Psoas muscle (tissue), 8 donors: Measurements from ENCODE around the gene MAPK8. TPM values are rescaled to one million over a fixed set of nuclear protein-coding genes. Genes with fewer than 3 reads are reported as not detected.

Experiments used
- ATAC-seq, 4 donors: fragments of 200-7000 bp; cut with Tn5 transposase; one replicate each; pipeline ENCODE4 v1.9.1; 2020; ENCODE audit warnings: moderate library complexity in 3 of 4, mild to moderate bottlenecking in 2 of 4
- DNase-seq, 2 donors: peaks; one replicate each; pipeline ENCODE4 v3.0.0-alpha.2; 2020
- H3K27ac ChIP-seq: fragments of 200-600 bp; one replicate; pipeline ENCODE4 v1.8.0; 2022
- H3K27me3 ChIP-seq, 3 donors: fragments of 200-600 bp in 1 of 3; one replicate each; pipeline versions ENCODE4 v1.6.1 to v1.8.0; 2013 to 2022; ENCODE audit warnings: low read length in 2 of 3, mild to moderate bottlenecking in 2 of 3, moderate library complexity in 1 of 3; ENCODE audit not compliant: insufficient read depth in 3 of 3
- H3K36me3 ChIP-seq, 2 donors: fragments of 200-600 bp in 1 of 2; one replicate each; pipeline versions ENCODE4 v1.6.1 to v1.8.0; 2013 to 2022; ENCODE audit warnings: low read depth in 1 of 2, mild to moderate bottlenecking in 1 of 2, moderate library complexity in 1 of 2; ENCODE audit not compliant: insufficient read depth in 1 of 2
- H3K4me1 ChIP-seq: fragments of 200-600 bp; one replicate; pipeline ENCODE4 v1.8.0; 2022
- H3K4me3 ChIP-seq: fragments of 200-600 bp; one replicate; pipeline ENCODE4 v1.8.0; 2022; ENCODE audit warnings: mild to moderate bottlenecking
- H3K9me3 ChIP-seq: fragments of 200-600 bp; one replicate; pipeline ENCODE4 v1.8.0; 2022
- WGBS, 3 donors: extraction: QIAGEN DNeasy Blood & Tissue Kit; methylation state at CpG; one replicate each; pipeline versions ENCODE4 v1.1.6 to v1.1.7; 2013; 5-methylcytosine and 5-hydroxymethylcytosine counted together
- intact Hi-C, 2 donors: fragments of 100-400 bp; cut with DNase I; formaldehyde crosslinking; loops; one replicate each; pipeline versions ENCODE4 v1.11.0 to v1.14.2; 2022
- polyA plus RNA-seq, 3 donors: library from polyadenylated mRNA; stranded (reverse); fragments of 200-250 nt; gene quantifications; one replicate each; pipeline ENCODE4 v1.2.3, GENCODE V29; 2013
- total RNA-seq, 4 donors: library from RNA; stranded (reverse); fragmentation: NEBNext Ultra II Directional in 2 of 4; extraction: Animal tissue kit (Norgen Biotek cat#: 25700) in 2 of 4; gene quantifications; one replicate each; pipeline versions ENCODE4 v1.2.1 to v1.2.4, GENCODE V29; 2021 to 2023
- TF ChIP-seq, protein P1 (sequence below): fragments of 200-600 bp; IDR thresholded peaks from one replicate; pipeline ENCODE4 v1.8.0; 2022; ENCODE audit warnings: antibody characterized with exemption
- donor health status: healthy with polysubstance abuse.
- donor health status: DM: no; HTN: no; CAD: no; lungs with moderate emphysema.
- donor health status: Bipolar disorder and iron deficiency.
- donor health status: healthy.
- donor health status: DM: yes; HTN: yes; CAD: no.
- donor health status: DM: no; HTN: no; CAD: no.
- donor health status: DM: no; HTN: no; CAD: no.
- donor health status: DM: yes; HTN: yes; CAD: no.

Gene MAPK8
- total and polyA plus RNA-seq, 7 donors = 10.8 to 32.3 (median 24.3) TPM

DNA sequence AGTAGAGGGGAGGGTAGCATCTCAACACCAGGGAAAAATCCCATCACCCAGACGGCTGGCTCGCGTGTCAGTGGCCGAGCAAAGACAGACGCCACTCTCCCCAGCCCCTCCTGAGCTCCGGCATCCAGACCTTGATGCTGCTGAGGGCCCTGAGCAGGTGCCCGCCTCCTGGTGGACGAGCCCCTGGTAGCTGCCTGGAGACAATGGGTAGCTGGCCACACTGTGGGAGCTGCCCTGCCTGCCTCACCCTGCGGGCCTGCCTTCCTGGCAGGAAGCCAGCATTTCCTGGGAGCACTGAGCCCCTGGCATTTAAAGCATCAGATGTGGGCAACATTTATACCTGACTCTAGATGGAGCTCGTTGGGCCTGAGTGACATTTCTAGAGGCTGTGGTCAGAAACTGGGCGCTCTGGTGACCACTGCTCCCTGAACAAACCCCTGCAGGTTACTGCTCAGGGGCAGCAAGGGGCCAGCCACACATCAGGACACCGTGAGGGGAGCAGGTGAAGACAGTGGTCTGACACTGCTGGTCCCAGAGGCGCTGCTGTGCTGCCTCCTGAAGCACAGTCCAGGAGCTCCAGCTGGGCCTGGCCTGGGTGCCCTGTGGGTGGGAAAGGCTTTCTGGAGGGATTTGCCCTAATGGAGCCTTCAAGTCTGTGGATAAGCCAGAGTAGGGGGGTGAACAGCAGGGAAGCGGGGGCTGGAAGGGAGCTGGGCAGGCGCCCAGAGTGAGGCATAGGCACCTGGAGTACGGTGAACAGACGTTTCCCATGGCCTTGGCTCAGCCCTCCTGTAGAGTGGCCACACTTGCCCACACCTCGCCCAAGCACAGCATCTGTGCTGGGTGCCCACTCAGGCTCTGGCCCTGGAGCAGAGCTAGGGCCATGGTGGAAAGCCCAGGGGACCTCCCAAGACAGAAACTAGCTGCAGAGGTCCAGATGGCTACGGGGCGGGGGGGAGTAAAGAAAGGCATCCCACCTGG, 138.7 kb downstream of the MAPK8 start:
- Histone ChIP-seq H3K27ac (no peak overlapping the region), H3K9me3 (no peaks in the 10 kb centered on the region), H3K27me3 (no peaks in the 10 kb centered on the region), H3K36me3 (no peaks in the 10 kb centered on the region), H3K4me3 (no peak overlapping the region), H3K4me1 (no peaks in the 10 kb centered on the region)
- ATAC-seq = no peak
- whole genome bisulfite sequencing, 3 donors = 68 to 72% (median 70%) methylated on average over 20 of the region's 20 CpGs
- intact Hi-C loops = no loop called here
- TF ChIP-seq, protein P1, sequence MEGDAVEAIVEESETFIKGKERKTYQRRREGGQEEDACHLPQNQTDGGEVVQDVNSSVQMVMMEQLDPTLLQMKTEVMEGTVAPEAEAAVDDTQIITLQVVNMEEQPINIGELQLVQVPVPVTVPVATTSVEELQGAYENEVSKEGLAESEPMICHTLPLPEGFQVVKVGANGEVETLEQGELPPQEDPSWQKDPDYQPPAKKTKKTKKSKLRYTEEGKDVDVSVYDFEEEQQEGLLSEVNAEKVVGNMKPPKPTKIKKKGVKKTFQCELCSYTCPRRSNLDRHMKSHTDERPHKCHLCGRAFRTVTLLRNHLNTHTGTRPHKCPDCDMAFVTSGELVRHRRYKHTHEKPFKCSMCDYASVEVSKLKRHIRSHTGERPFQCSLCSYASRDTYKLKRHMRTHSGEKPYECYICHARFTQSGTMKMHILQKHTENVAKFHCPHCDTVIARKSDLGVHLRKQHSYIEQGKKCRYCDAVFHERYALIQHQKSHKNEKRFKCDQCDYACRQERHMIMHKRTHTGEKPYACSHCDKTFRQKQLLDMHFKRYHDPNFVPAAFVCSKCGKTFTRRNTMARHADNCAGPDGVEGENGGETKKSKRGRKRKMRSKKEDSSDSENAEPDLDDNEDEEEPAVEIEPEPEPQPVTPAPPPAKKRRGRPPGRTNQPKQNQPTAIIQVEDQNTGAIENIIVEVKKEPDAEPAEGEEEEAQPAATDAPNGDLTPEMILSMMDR = no peak
- DNase-seq = no peak

DNA sequence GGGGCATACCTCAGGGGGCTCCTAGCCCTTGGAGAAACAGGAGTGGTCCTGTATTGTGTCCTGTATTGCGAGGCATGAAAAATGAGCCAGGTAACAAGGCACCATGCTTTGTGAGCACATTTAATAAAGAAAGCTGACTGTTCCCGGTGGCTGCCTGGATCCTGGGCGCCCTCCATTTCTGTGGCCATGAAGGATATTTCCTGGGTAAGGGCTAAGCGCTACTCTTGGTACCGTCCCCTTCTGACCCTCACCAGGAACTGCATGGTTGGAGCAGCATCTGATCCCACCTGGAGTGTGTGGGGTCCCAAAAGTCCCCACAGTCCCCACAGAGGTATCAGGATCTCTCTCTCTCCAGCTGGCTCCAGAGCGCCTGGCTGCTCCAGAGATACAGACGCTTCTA, 139.5 kb downstream of the MAPK8 start:
- ATAC-seq (no peak), DNase-seq (no peak)
- no peaks in the 10 kb centered on the region for H3K27me3 ChIP-seq

DNA sequence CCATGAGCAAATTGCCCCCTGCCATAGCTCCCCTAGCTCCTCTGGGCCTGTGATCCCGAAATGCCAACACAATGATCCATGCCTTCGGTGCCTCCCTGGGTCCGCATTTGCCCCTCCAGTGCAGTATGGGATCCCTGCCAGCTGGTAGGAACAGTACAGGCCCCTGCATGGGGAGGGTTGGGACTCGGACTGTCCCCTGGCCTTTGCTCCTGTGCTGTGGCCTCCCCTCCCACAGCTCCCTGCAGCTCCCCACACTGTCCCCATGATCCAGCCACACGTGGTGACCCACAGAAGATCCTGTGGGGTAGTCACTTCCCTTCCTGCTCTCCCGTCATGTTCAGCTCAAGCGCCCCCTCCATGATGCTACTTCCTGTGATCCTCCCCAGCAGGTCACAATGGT, 140.3 kb downstream of the MAPK8 start:
- intact Hi-C loops = no loop called here
- Histone ChIP-seq H3K4me3 (no peak overlapping the region), H3K27me3 (no peaks in the 10 kb centered on the region), H3K9me3 (no peaks in the 10 kb centered on the region), H3K36me3 (no peaks in the 10 kb centered on the region), H3K27ac (no peak overlapping the region), H3K4me1 (no peaks in the 10 kb centered on the region)
- no peak for ATAC-seq
- TF ChIP-seq, protein P1 = no peak
- 86 to 93% (median 89%) methylated on average over 6 to 7 of the region's 7 CpGs for WGBS, 3 donors
- peak in 1 of 2 donors; percentile 26 for DNase-seq

More for the DNA sequence above, 139.5 kb downstream of the MAPK8 start:
- TF ChIP-seq, protein P1 = no peak
- Histone ChIP-seq H3K4me1 (no peaks in the 10 kb centered on the region), H3K36me3 (no peaks in the 10 kb centered on the region), H3K9me3 (no peaks in the 10 kb centered on the region), H3K4me3 (no peak overlapping the region), H3K27ac (no peak overlapping the region)
- intact Hi-C loops = no loop called here
- 77 to 87% (median 86%) methylated on average over 7 of the region's 7 CpGs for WGBS, 3 donors

DNA sequence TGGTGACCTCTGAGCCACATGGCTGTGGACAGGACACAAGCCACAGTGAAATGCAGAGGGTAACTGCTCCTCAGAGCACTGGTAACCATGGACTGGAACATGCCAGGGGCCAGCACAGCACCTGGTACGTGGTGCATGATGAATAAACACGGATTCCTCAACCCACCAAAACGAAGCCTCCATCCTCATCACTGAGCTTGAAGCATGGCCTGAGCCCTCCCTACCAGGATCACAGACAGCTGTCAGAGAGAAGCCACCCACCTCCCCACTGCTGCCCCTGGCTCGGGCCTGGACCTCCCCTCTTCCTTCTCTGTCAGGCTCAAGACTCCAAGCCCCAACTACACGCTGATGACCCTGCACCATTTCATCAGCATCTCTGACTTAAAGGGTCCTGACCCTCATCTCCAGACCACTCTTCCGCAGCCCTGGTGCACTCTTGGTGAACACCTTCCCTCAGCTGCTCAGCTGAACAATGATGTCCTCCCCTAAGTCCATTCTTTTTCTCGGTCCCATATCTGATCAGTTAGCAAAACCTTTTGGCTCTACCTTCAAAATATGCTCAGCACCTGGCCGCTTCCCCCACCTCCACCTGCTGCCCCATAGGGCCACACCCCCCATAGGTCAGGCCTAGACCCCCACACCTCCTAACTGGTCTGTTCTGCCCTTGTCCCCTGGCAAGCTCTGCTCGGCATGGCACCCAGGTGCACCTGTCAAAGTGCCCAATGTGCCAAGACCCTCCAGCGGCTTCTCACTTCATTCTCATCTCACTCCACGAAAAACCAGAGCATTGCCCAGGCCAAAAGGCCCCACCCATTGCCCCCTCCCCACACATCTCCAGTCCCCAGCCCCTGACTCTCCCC, 141.1 kb downstream of the MAPK8 start:
- Histone ChIP-seq H3K4me3 (no peak overlapping the region), H3K27ac (no peak overlapping the region), H3K4me1 (no peaks in the 10 kb centered on the region), H3K27me3 (no peaks in the 10 kb centered on the region), H3K9me3 (no peaks in the 10 kb centered on the region), H3K36me3 (no peaks in the 10 kb centered on the region)
- TF ChIP-seq, protein P1 = no peak
- no peak for ATAC-seq
- WGBS, 3 donors = 89% methylated on average over 11 of the region's 11 CpGs
- no peak for DNase-seq
- intact Hi-C loops = no loop called here
